B cell (primary cell): ENCODE results near the gene GAL3ST2. TPM values are rescaled to one million over a fixed set of nuclear protein-coding genes. Genes with fewer than 3 reads are reported as not detected.

ENCODE experiments used
- ATAC-seq: fragments of 200-7000 bp; cut with Tn5 transposase; one replicate; pipeline ENCODE4 v1.10.0; 2021; ENCODE audit warnings: low read depth, mild to moderate bottlenecking, moderate number of reproducible peaks, moderate library complexity
- CTCF ChIA-PET: fragments of 350-600 bp; sonication (Branson Sonifier 250); formaldehyde crosslinking; loops from one replicate; lab custom pipeline; 2021; ENCODE audit warnings: antibody characterized with exemption, inconsistent platforms; lab: Charles Lee
- POLR2A ChIA-PET: fragments of 350-600 bp; sonication (Branson Sonifier 250); formaldehyde crosslinking; loops from one replicate; lab custom pipeline; 2021; ENCODE audit warnings: antibody characterized with exemption; lab: Charles Lee
- DNase-seq: peaks from one replicate; pipeline ENCODE4 v3.0.0; 2013
- H2AFZ ChIP-seq: 2 replicates; pipeline ENCODE4 v1.6.1; 2012; ENCODE audit warnings: mild to moderate bottlenecking, low read depth, low read length; ENCODE audit not compliant: insufficient read depth, poor library complexity, severe bottlenecking
- H3K27ac ChIP-seq, 2 donors: 1 replicate in 1 of 2; 2 replicates in 1 of 2; pipeline ENCODE4 v1.5.1; 2012 to 2013; ENCODE audit warnings: low read length in 2 of 2, mild to moderate bottlenecking in 2 of 2, moderate library complexity in 1 of 2
- H3K27me3 ChIP-seq, 4 experiments: fragments of 200-600 bp in 1 of 4; sonication (generic) in 1 of 4; replicated peaks in 1 of 4; 1 replicate in 2 of 4; 2 replicates in 2 of 4; pipeline versions ENCODE4 v1.6.1 to v1.7.0; 2013 to 2016; ENCODE audit warnings: low read length in 3 of 4, mild to moderate bottlenecking in 2 of 4, mixed read lengths in 1 of 4, moderate library complexity in 1 of 4; ENCODE audit not compliant: insufficient read depth in 4 of 4, control insufficient read depth in 3 of 4; ENCODE audit errors: control extremely low read depth in 1 of 4
- H3K36me3 ChIP-seq, 2 experiments: replicated peaks in 1 of 2; 1 replicate in 1 of 2; 2 replicates in 1 of 2; pipeline versions ENCODE4 v1.6.1 to v1.7.1; 2013; ENCODE audit warnings: low read length in 1 of 2; ENCODE audit not compliant: insufficient read depth in 2 of 2, control insufficient read depth in 1 of 2; ENCODE audit errors: control extremely low read depth in 1 of 2, extremely low read depth in 1 of 2
- H3K4me1 ChIP-seq, 2 donors: fragments of 200-600 bp in 1 of 2; sonication (generic) in 1 of 2; 1 replicate in 1 of 2; 2 replicates in 1 of 2; pipeline versions ENCODE4 v1.5.1 to v1.6.1; 2013 to 2017; ENCODE audit warnings: low read length in 2 of 2; ENCODE audit not compliant: control insufficient read depth in 2 of 2, insufficient read depth in 2 of 2
- H3K4me2 ChIP-seq: replicated peaks from 2 replicates; pipeline ENCODE3; 2012; ENCODE audit warnings: mild to moderate bottlenecking, low read depth, low read length; ENCODE audit not compliant: poor library complexity, severe bottlenecking
- H3K4me3 ChIP-seq, 5 experiments: fragments of 200-600 bp in 1 of 5; sonication (generic) in 1 of 5; 1 replicate in 3 of 5; 2 replicates in 2 of 5; pipeline versions ENCODE4 v1.5.1 to v1.7.0; 2011 to 2016; ENCODE audit warnings: low read length in 4 of 5, mild to moderate bottlenecking in 4 of 5, low read depth in 2 of 5, control low read depth in 1 of 5, moderate library complexity in 1 of 5; ENCODE audit not compliant: insufficient read depth in 1 of 5; ENCODE audit errors: control extremely low read depth in 1 of 5, extremely low read depth in 1 of 5
- H3K79me2 ChIP-seq: fragments of 200-600 bp; sonication (generic); one replicate; pipeline ENCODE4 v1.6.0; 2016; ENCODE audit warnings: low read length; ENCODE audit not compliant: control insufficient read depth, insufficient read depth
- H3K9ac ChIP-seq: fragments of 200-600 bp; sonication (generic); 2 replicates; pipeline ENCODE4 v1.6.1; 2017; ENCODE audit warnings: mild to moderate bottlenecking, low read length, moderate library complexity
- H3K9me3 ChIP-seq, 3 donors: one replicate each; pipeline versions ENCODE4 v1.6.1 to v1.7.1; 2013; ENCODE audit warnings: low read length in 2 of 3; ENCODE audit not compliant: control insufficient read depth in 2 of 3, insufficient read depth in 1 of 3; ENCODE audit errors: control extremely low read depth in 1 of 3
- H4K20me1 ChIP-seq: 2 replicates; pipeline ENCODE4 v1.6.0; 2012; ENCODE audit warnings: mild to moderate bottlenecking, low read length; ENCODE audit not compliant: insufficient read depth, control insufficient read depth, poor library complexity, severe bottlenecking
- H3K27ac Mint-ChIP-seq: one replicate; pipeline ENCODE4 v1.8.0; 2021; ENCODE audit warnings: mixed read lengths
- H3K27me3 Mint-ChIP-seq: one replicate; pipeline ENCODE4 v1.8.0; 2021; ENCODE audit warnings: mixed read lengths
- H3K4me1 Mint-ChIP-seq: one replicate; pipeline ENCODE4 v1.8.0; 2021; ENCODE audit warnings: mixed read lengths
- H3K4me3 Mint-ChIP-seq: one replicate; pipeline ENCODE4 v1.8.0; 2021; ENCODE audit warnings: mixed read lengths
- H3K9me3 Mint-ChIP-seq: one replicate; pipeline ENCODE4 v1.8.0; 2022; ENCODE audit warnings: mixed read lengths; ENCODE audit not compliant: insufficient read depth
- CTCF ChIP-seq: fragments of 200-600 bp; IDR thresholded peaks from one replicate; pipeline ENCODE4 v1.8.0; 2022; ENCODE audit warnings: antibody characterized with exemption, mild to moderate bottlenecking
- EZH2 ChIP-seq: IDR thresholded peaks from 2 replicates; pipeline ENCODE4 v1.6.1; 2012; ENCODE audit warnings: borderline replicate concordance, low read depth, mild to moderate bottlenecking, moderate library complexity, low read length; ENCODE audit not compliant: insufficient read depth, poor library complexity, severe bottlenecking
- WGBS: methylation state at CpG from one replicate; pipeline ENCODE4 v1.1.5; 2013; ENCODE audit warnings: missing lambda C conversion rate; ENCODE audit not compliant: insufficient coverage; 5-methylcytosine and 5-hydroxymethylcytosine counted together
- intact Hi-C: fragments of 100-400 bp; cut with micrococcal nuclease; formaldehyde crosslinking; loops from one replicate; pipeline ENCODE4 v1.10.0; 2022
- polyA plus RNA-seq: library from polyadenylated mRNA; depleted of rRNA; stranded (reverse); fragments of >200 nt; gene quantifications from 2 replicates; pipeline ENCODE4 v1.2.3, GENCODE V29; 2012
- total RNA-seq, 2 donors: library from RNA; stranded (reverse); fragments of 120-200 nt in 1 of 2; gene quantifications; 1 replicate in 1 of 2; 2 replicates in 1 of 2; pipeline versions ENCODE4 v1.2.3 to v1.2.4, GENCODE V29; 2013 to 2022

Gene GAL3ST2
- total and polyA plus RNA-seq, 2 donors (not counting 1 experiment from before 2014, with no cell fraction given): 0.10 TPM; not detected in 1

DNA sequence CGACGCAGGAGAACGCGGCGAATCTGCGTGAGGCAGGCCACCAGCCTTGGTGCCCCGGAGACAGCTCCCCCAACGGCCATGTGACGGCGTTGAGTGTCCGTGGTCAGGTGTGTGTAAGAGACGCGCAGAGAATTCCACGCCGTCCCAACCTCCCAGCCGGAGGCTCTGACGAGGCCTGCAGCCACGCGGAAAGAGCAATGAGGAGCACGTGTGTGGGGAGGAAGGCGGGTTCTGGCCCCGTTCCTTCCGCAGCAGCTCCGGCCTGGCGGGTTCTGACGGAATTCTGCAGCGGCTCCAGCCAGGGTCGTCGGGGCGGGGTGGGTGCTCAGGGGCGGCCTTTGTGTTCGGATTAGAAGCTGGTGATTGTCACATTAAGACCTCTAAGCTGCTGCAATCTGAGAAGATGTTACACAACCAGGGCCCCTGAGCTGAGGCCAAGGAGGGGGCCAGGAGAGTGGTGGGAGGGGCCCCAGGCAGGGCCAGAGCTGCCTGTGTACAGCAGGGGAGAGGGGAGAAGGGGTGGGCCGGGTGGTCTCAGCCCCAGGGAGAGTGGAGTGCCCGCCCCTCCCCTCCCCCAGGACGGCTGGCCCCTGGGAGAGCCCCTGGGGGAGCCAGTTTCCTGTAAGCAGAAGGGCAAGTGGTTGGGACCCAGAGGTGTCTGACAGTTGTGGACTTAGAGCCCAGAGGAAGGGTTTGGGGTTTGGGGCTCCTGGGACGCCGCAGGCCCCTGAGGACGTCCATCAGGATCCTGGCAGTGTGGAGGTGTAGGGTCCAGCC is 5.1 kb upstream of the GAL3ST2 start:
- Histone ChIP-seq H2AFZ (no peak overlapping the region), H3K9me3 (no peaks in the 10 kb centered on the region), H3K4me2 (no peak overlapping the region), H3K4me1 (peaks cover 0 to 15% of the 10 kb centered on the region in 2 donors), H3K4me3 (no peak overlapping the region), H3K27ac (no peak overlapping the region), H3K36me3 (no peaks in the 10 kb centered on the region), H3K27me3 (peaks cover 0 to 12% (median 0%) of the 10 kb centered on the region in 4 experiments), H4K20me1 (no peaks in the 10 kb centered on the region), H3K9ac (no peak overlapping the region), H3K79me2 (no peaks in the 10 kb centered on the region)
- no peak for DNase-seq
- peak overlapping the region; percentile 35 for H3K27ac Mint-ChIP-seq
- no peaks in the 10 kb centered on the region for H3K9me3 Mint-ChIP-seq
- peak overlapping the region; percentile 67 for H3K4me3 Mint-ChIP-seq
- peaks cover 9% of the 10 kb centered on the region for H3K4me1 Mint-ChIP-seq
- CTCF ChIA-PET: no interaction called here
- POLR2A ChIA-PET: interaction anchor here (0.6 kb wide), 1 partner anchor 65 kb away, joined by 5 read pairs; no protein-coding TSS in a partner anchor
- peak; percentile 5 for ATAC-seq
- no peaks in the 10 kb centered on the region for H3K27me3 Mint-ChIP-seq
- 95% methylated on average over 35 of the region's 38 CpGs for WGBS
- TF ChIP-seq CTCF (no peak), EZH2 (no peak)
- intact Hi-C loops: no loop called here

DNA sequence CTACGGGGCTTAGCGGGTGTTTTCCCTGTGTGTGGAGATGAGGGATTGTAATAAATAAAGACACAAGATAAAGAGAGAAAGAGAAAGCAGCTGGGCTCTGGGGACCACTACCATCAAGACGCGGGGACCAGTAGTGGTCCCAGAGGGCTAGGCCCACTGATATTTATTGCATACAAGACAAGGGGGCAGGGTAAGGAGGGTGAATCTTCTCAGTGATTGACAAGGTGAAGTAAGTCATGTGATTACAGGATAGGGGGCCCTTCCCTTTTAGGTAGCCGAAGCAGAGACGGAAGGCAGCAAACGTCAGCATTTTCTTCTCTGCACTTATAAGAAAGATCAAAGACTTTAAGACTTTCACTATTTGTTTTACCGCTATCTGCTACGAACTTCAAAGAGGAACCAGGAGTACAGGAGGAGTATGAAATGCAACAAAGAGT is 4.5 kb upstream of the GAL3ST2 start:
- TF ChIP-seq EZH2 (no peak), CTCF (no peak)
- H3K27me3 Mint-ChIP-seq: peaks cover 2% of the 10 kb centered on the region
- peaks cover 9% of the 10 kb centered on the region for H3K4me1 Mint-ChIP-seq
- Histone ChIP-seq H2AFZ (no peak overlapping the region), H3K4me3 (no peak overlapping the region), H3K9ac (no peak overlapping the region), H3K79me2 (no peaks in the 10 kb centered on the region), H3K27me3 (peaks cover 0 to 13% (median 0%) of the 10 kb centered on the region in 4 experiments), H3K4me1 (peaks cover 0 to 15% of the 10 kb centered on the region in 2 donors), H3K9me3 (no peaks in the 10 kb centered on the region), H3K27ac (no peak overlapping the region), H3K4me2 (no peak overlapping the region), H3K36me3 (no peaks in the 10 kb centered on the region), H4K20me1 (no peaks in the 10 kb centered on the region)
- ChIA-PET POLR2A (no interaction called here), CTCF (no interaction called here)
- WGBS: no CpG with 5 or more reads among the region's 9 CpGs
- peak overlapping the region; percentile 35 for H3K27ac Mint-ChIP-seq
- peak; percentile 66 for DNase-seq
- no peaks in the 10 kb centered on the region for H3K9me3 Mint-ChIP-seq
- ATAC-seq: peak; percentile 21
- peak overlapping the region; percentile 67 for H3K4me3 Mint-ChIP-seq
- intact Hi-C loops: no loop called here
